Kidney (tissue), 14 donors: ENCODE measurements around the gene PDE4D. TPM values are rescaled to one million over a fixed set of nuclear protein-coding genes. Genes with fewer than 3 reads are reported as not detected.

Experiments used
- DNase-seq, 5 donors: peaks; one replicate each; pipeline ENCODE4 v3.0.0-alpha.2; 2013 to 2020
- FAIRE-seq: peaks from 2 replicates; lab custom pipeline; 2012; peaks lifted over from hg19 to GRCh38; lab: Jason Lieb, UNC
- H3K27ac ChIP-seq, 2 donors: one replicate each; pipeline ENCODE4 v1.7.0; 2013; ENCODE audit warnings: low read depth in 2 of 2, low read length in 2 of 2, inconsistent platforms in 1 of 2
- H3K27me3 ChIP-seq: one replicate; pipeline ENCODE4 v1.7.1; 2013; ENCODE audit warnings: low read length, inconsistent platforms; ENCODE audit not compliant: control insufficient read depth, insufficient read depth
- H3K36me3 ChIP-seq, 3 donors: one replicate each; pipeline versions ENCODE4 v1.7.0 to v1.7.1; 2013; ENCODE audit warnings: low read length in 3 of 3, control low read depth in 1 of 3, inconsistent platforms in 1 of 3; ENCODE audit not compliant: insufficient read depth in 3 of 3, control insufficient read depth in 2 of 3
- H3K4me1 ChIP-seq, 3 donors: one replicate each; pipeline versions ENCODE4 v1.7.0 to v1.7.1; 2013; ENCODE audit warnings: low read length in 3 of 3, inconsistent platforms in 1 of 3, low read depth in 1 of 3; ENCODE audit not compliant: control insufficient read depth in 2 of 3, insufficient read depth in 2 of 3
- H3K4me3 ChIP-seq, 3 donors: one replicate each; pipeline versions ENCODE4 v1.7.0 to v1.8.1; 2013; ENCODE audit warnings: low read length in 3 of 3, control low read depth in 1 of 3, inconsistent platforms in 1 of 3
- H3K9ac ChIP-seq, 3 donors: one replicate each; pipeline versions ENCODE4 v1.7.0 to v1.7.1; 2013; ENCODE audit warnings: low read length in 3 of 3, control low read depth in 1 of 3, inconsistent platforms in 1 of 3
- H3K9me3 ChIP-seq, 3 donors: one replicate each; pipeline versions ENCODE4 v1.7.0 to v1.7.1; 2013; ENCODE audit warnings: low read length in 3 of 3, control low read depth in 1 of 3, inconsistent platforms in 1 of 3; ENCODE audit not compliant: control insufficient read depth in 2 of 3, insufficient read depth in 1 of 3
- CTCF ChIP-seq: IDR thresholded peaks from 3 replicates; pipeline ENCODE4 v1.5.1; 2012; ENCODE audit warnings: mild to moderate bottlenecking, moderate library complexity, borderline replicate concordance; ENCODE audit not compliant: insufficient read depth; ENCODE audit errors: extremely low read depth
- intact Hi-C: fragments of 100-400 bp; cut with DNase I; formaldehyde crosslinking; loops from one replicate; pipeline ENCODE4 v1.11.1; 2022
- polyA plus RNA-seq: library from polyadenylated mRNA; stranded (reverse); fragments of 350-450 nt; fragmentation: Illumina TruSeq; extraction: RNeasy Lipid Tissue Mini Kit (QIAGEN cat#74804); gene quantifications from one replicate; pipeline ENCODE4 v1.2.3, GENCODE V29; 2014; ENCODE audit warnings: low read depth, low replicate concordance; ENCODE audit not compliant: insufficient read depth
- total RNA-seq: library from RNA; stranded (reverse); fragmentation: NEBNext Ultra II Directional; extraction: Animal tissue kit (Norgen Biotek cat#: 25700); gene quantifications from one replicate; pipeline ENCODE4 v1.2.1, GENCODE V29; 2021
- donor health status: control.
- donor health status: control.
- donor health status: control.
- donor health status: control.
- donor health status: control.
- donor health status: DM: yes; HTN: yes; CAD: no.
- donor health status: Normal renal cell carcinoma (clear cell type).

PDE4D gene
- total and polyA plus RNA-seq, 2 donors from 2014 or later: 9.2 to 78.9 TPM

DNA sequence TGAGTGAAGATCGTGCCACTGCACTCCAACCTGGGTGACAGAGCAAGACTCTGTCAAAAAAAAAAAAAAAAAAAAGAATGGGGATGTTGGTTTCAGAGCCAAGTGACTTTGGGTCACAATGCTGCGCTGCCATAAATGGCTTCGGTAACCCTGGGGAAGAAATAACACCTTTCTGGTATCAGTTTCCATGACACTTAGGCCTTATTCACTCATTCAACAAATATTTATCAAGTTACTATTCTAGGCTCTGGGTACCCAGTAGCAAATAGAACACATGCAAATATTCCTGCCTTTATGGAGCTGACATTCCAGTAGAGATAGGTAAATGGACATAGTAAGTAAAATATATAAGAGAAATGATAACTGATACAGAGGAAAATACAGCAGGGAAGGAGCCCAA, 454.2 kb downstream of the PDE4D start:
- H3K36me3 ChIP-seq: no peaks in the 10 kb centered on the region
- no peak for TF ChIP-seq CTCF
- no peak for FAIRE-seq
- no peak overlapping the region for H3K9ac ChIP-seq
- H3K27me3 ChIP-seq: no peaks in the 10 kb centered on the region
- DNase-seq: no peak
- no peak overlapping the region for H3K4me3 ChIP-seq
- intact Hi-C loops: no loop called here
- H3K27ac ChIP-seq: no peak overlapping the region
- H3K9me3 ChIP-seq: no peaks in the 10 kb centered on the region
- no peaks in the 10 kb centered on the region for H3K4me1 ChIP-seq

GRCh38 chr5:59437176-59437575, 456.4 kb downstream of the PDE4D start:
- no peak overlapping the region for H3K27ac ChIP-seq
- no peak overlapping the region for H3K4me3 ChIP-seq
- no peaks in the 10 kb centered on the region for H3K36me3 ChIP-seq
- H3K27me3 ChIP-seq: no peaks in the 10 kb centered on the region
- H3K9ac ChIP-seq: no peak overlapping the region
- TF ChIP-seq CTCF: no peak
- intact Hi-C loops: no loop called here
- DNase-seq (no peak), FAIRE-seq (no peak)
- no peaks in the 10 kb centered on the region for H3K9me3 ChIP-seq
- H3K4me1 ChIP-seq: no peaks in the 10 kb centered on the region

- peak in 2 of 5 donors; percentile 50 to 60 for DNase-seq
- no peaks in the 10 kb centered on the region for H3K36me3 ChIP-seq
- H3K4me1 ChIP-seq: no peaks in the 10 kb centered on the region
- no peak for FAIRE-seq
- intact Hi-C loops: no loop called here
- no peak overlapping the region for H3K9ac ChIP-seq
- H3K4me3 ChIP-seq: no peak overlapping the region
- TF ChIP-seq CTCF: no peak
- H3K27me3 ChIP-seq: no peaks in the 10 kb centered on the region
- H3K27ac ChIP-seq: no peak overlapping the region
- H3K9me3 ChIP-seq: no peaks in the 10 kb centered on the region
These were observed 457.0 kb downstream of the PDE4D start for GRCh38 chr5:59436364-59437148.
